HG03103 (cell line): ENCODE results near the gene OR8A1.
"Not testable (repeated sequence)": the region's sequence is repeated elsewhere in the genome, so short reads cannot be mapped to it uniquely, and the experiment has no call there.

Source experiments
- ATAC-seq: cut with Tn5 transposase; IDR thresholded peaks from one replicate; pipeline ENCODE4 v1.9.1; 2021; ENCODE audit warnings: low read depth; ENCODE audit not compliant: unreplicated experiment

OR8A1 gene

DNA sequence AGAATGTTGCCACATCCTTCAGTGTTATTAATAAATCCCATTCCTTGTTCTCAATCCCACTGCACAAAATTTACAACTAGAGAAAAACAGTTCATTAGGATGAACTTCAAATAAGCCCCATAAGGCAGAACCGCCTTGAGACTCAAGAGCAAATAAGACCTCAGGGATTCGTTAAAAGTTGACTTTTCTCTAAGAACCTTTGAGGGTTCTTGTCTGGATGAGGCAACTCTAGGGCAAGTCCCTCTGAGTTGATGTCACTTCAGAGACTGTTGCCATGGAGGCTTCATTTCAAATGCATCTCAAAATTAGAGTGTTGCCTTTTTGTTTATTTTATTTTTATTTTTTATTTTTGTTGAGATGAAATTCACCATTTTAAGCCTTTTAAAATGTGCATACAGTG, 21.6 kb downstream of the OR8A1 start:
- ATAC-seq = no peak

DNA sequence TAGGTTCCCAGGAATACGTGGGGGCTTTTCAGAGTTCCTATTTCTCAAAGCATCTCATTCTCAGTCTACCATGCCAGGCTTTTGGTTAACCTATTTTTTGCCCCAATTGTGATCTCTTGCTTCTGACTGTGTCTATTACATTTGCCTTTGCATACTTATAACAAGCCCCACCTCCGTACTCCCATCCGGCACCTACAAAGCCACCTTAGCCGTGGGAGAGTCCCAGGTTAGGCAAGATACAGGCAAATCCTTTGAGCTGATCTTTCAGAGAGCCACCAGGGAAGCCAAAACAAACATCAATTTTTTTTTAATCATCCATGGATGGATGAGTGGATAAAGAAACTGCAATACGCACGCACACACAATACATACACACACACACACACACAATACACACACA, 22.8 kb downstream of the OR8A1 start:
- no peak for ATAC-seq

DNA sequence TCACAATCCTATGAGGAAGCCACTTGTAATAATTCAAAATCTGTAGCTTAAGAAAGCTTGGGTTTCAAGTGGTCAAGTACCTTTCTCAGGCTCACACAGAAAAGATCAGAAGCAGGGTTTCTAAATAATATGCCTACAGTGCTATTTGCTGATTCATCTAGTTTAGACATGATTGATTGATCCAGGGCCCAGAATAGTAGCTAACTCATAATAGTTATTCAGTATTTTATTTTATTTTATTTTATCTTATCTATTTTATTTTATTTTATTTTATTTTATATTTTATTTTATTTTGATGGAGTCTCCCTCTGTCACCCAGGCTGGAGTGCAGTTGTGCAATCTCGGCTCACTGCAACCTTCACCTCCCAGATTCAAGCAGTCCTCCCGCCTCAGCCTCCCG, 25.5 kb downstream of the OR8A1 start:
- no peak for ATAC-seq

DNA sequence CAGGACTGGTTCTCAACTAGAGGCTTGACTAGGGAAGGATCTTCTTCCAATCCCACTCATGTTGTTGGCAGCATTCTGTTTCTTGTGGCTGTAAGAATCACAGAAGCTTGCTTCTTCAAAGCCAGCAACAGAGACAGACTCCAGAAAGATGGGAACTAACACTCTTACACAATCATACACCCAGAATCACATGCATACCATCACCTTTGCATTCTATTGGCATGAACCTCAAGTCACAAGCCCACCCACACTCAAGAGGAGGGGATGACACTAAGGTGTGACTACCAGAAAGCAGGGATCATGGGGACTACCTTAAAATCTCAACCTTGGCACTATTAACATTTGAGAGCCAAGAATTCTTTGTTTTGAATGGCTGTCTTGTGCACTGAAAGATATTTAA, 27.8 kb downstream of the OR8A1 start:
- no peak for ATAC-seq

DNA sequence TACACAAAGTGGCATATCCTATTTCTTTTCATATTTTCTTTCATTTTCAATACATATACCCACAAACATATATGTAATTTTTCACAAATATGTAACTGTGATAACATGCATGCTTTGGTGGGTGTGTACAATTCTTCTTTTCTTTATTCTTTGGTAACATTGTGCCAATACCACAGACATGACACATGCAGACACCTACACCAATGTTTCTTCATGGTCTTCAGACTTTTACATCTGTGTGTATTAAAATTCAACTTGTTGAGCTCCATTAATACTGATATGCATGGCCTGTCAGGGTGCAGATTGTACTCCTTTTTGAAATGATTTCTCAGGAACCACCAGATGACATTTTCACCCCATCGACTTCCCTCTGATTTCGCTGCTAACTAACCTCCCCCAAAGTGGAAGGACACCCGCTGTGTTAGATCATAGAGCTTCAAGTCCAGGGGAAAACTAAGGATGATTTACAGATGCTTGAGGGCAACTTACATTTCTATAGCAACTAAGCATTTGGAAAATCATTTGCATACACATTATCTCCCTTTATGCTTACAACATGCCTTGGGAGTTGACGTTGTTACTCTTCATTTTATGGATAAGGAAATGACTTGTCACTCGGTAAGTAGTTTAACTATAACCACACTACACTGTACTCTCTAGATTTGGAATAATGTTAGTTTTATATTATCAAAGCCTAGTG, 31.0 kb downstream of the OR8A1 start:
- ATAC-seq = no peak

DNA sequence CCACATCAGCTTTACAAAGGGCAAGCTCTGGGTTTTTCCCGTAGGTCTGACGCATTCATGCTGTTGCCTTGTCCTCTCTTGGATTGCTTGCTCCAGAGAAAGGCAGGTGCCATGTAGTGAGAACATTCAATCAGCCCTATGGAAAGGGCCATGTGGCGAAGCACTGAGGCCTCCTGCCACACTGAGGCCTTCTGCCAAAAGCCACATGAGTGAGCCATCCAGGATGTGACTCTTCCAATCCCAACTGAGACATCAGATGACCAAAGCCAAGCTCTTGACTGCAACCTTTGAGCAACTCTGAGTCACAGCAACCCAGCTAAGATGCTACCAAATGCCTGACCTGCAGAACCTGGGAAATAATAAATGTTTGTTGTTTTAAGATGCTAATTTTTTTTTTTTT, 32.4 kb downstream of the OR8A1 start:
- no peak for ATAC-seq

DNA sequence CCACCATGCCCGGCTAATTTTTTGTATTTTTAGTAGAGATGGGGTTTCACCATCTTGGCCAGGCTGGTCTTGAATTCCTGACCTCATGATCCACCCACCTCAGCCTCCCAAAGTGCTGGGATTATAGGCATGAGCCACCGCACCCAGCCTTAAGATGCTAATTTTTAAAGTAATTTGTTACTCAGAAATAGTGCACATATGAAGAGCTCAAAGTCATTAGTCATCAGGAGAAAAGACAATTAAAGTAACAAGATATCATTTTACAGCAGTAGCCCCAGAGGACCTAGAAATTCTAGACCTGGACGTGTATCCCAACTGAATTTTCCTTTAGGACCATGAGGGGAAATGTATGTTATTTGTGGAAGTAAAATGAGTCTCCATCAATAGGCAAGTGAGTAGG, 32.9 kb downstream of the OR8A1 start:
- not testable (repeated sequence) for ATAC-seq

DNA sequence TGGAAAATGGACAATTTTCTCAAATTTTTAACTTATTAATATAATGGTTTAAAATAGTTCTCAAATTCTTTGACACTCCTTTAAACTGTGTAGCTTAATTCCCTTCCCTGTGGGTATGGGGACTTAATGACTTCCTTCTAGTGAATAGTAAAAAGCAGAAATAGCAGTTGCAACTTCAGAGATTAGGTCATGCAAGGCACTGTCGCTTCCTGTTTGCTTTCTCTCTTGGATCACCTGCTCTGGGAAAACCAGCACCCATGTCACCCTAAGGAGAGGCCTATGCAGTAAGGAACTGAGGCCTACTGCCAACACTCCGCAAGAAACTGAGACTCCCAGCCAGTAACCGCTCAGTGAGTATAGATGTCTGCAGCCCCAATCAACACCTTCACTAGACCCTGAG, 35.9 kb downstream of the OR8A1 start:
- ATAC-seq = no peak

DNA sequence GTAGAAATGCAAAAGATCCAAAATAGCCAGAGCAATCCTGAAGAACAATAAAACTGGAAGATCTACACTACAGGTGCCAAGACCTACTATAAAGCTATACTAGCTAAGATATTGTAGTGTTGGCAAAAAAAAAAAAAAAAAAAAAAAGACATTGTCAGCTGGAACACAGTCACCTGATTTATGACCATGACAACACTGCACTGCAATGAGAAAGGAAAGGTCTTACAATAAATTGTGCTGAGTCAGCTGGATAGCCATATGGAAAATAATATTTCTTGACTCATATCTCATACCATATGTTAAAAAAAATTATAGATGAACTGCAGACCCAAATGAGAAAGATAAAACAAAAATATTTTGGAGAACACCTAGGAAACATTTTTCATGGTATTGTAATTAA, 38.4 kb downstream of the OR8A1 start:
- ATAC-seq = no peak

DNA sequence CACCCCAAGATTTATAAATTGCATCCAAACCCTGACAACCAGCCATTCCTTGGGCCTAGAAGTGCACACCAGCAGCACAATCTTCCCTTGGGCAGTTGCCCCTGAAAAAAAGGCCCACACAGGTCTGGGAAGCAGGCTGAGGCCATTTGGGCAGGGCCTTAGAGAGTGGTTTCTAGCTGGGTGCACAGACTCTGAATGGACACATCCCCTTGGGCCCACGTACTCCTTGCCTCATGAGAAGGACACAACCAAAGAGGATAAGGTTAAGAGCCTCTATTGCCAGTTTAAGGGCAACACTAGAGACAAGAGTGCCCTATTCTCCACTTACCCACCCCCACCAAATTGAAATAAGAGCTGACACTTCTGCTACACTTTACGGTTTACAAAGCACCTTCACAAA, 40.5 kb downstream of the OR8A1 start:
- ATAC-seq = no peak

DNA sequence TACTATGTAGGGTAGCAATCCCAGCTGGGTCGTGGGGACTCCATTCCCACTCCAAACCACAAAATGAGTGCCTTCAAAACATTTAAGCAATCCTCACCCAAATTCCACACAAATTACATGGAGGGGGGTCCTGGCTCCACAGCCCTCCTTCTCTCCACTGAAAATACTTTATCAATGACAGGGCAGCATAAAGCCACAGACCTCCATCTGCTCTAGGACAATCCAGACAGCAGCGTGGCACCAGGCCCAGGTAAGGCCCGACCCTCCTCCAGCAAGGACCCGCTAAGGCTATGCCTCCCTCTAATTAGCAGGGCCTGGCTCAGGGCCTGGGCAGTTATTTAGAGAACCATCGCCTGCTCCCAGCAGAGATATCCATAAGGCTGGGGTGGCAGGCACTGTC, 41.3 kb downstream of the OR8A1 start, which contains the start of gene PANX3:
PANX3 (plus strand) TSS at position 365 of the 400 bp plus-strand sequence. CDS start 129 bp downstream, outside the sequence.
- no peak for ATAC-seq

DNA sequence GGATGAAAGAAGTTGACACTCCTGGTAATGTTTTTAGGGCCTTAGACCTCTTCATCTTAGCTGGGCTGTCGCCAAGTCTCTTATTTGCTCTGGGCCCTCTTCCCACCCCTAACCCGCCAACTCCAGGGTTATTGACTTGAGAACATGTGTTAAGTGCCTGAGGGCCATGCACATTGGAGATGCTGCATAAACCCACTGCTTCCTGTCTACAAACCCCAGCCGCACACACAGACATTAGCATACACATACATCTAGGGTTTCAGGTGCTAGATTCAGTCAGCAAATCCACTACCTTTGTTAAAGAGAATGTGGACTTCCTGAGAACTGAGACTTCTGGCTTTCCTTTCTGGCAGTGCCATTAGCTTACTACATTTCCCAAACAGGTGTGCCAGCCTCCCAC, 42.2 kb downstream of the OR8A1 start:
- no peak for ATAC-seq

DNA sequence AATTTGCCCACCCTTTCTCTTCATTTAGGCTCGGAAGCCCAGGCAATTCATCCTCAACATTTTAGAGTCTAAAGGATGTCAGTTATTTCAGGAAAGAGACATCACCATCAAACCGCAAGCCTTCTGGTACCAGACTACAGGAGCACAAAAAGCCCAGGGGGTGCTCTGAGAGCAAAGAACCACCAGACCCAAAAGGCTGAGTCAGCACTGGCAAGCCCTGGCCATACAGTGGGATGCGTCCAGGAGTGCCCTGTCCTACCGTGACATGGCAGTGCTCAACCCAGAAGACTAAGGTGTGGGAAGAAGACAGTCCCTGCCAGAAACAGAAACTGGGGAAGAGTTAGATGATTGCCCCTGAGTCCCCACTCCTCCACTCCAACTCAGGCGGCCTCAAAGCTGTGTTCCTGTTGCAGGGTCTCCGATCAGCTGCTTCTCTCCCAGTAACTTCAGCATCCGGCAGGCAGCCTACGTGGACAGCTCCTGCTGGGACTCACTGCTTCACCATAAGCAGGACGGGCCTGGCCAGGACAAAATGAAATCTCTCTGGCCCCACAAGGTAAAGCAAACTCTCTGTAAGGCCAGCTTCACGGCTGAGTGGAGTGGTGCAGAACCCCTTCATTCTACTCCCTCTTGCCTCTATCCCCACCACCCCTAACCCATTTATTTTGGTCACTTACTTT, 42.9 kb downstream of the OR8A1 start:
- ATAC-seq = no peak

DNA sequence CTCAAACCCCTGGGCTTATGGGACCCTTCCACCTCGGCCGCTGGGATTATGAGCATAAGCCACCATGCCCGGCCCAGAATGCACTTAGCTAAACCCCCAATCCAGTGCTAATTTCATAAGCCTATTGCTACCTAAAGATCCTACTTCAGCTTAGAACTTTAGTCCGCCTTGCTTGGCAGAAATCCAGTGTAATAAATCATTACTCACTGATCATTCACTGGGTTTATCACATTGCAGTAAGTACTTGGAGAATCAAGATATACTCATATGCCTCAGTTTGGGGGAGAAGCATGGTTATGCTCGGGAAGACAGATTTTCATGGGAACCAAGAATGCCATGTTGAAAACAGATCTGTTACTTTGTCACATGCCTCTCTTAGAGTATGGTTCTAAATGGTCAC, 49.1 kb downstream of the OR8A1 start:
- no peak for ATAC-seq
